H1 (cell line): ENCODE data around the gene ARHGAP24. TPM values are rescaled to one million over a fixed set of nuclear protein-coding genes. Genes with fewer than 3 reads are reported as not detected.

Source experiments
- CTCF ChIA-PET: fragments of 300-600 bp; sonication (Branson Sonifier 250); formaldehyde crosslinking; loops from one replicate; lab custom pipeline; 2021; ENCODE audit not compliant: partially characterized antibody; lab: Charles Lee
- POLR2A ChIA-PET: fragments of 300-600 bp; sonication (Branson Sonifier 250); formaldehyde crosslinking; loops from one replicate; lab custom pipeline; 2021; ENCODE audit warnings: inconsistent platforms; ENCODE audit not compliant: partially characterized antibody; lab: Charles Lee
- DNase-seq, 2 experiments: peaks; one replicate each; pipeline versions ENCODE4 v3.0.0 to v3.0.0-alpha.2; 2010 to 2022; ENCODE audit warnings: low spot score in 2 of 2, low read depth in 1 of 2, mixed read lengths in 1 of 2
- FAIRE-seq: peaks from 2 replicates; lab custom pipeline; 2011; peaks lifted over from hg19 to GRCh38; lab: Jason Lieb, UNC
- H2AFZ ChIP-seq: 2 replicates; pipeline ENCODE4 v1.8.1; 2012; ENCODE audit warnings: low read length, inconsistent platforms
- H2AK5ac ChIP-seq: 2 replicates; pipeline ENCODE4 v1.6.1; 2013; ENCODE audit warnings: low read depth, low read length
- H2BK120ac ChIP-seq: replicated peaks from 2 replicates; pipeline ENCODE3; 2013; ENCODE audit warnings: low read depth, low read length, inconsistent platforms
- H2BK12ac ChIP-seq: 2 replicates; pipeline ENCODE4 v1.6.1; 2013; ENCODE audit warnings: low read depth, low read length
- H2BK15ac ChIP-seq: 2 replicates; pipeline ENCODE4 v1.6.1; 2013; ENCODE audit warnings: low read length
- H2BK20ac ChIP-seq: 2 replicates; pipeline ENCODE4 v1.6.1; 2013; ENCODE audit warnings: low read length
- H2BK5ac ChIP-seq: 2 replicates; pipeline ENCODE4 v1.6.1; 2013; ENCODE audit warnings: low read depth, low read length
- H3K14ac ChIP-seq: 2 replicates; pipeline ENCODE4 v1.6.1; 2013; ENCODE audit warnings: inconsistent platforms; ENCODE audit not compliant: insufficient read length
- H3K18ac ChIP-seq: 2 replicates; pipeline ENCODE4 v1.6.1; 2013; ENCODE audit warnings: low read length; ENCODE audit errors: extremely low read depth
- H3K23ac ChIP-seq: 2 replicates; pipeline ENCODE4 v1.6.1; 2013; ENCODE audit warnings: inconsistent platforms; ENCODE audit not compliant: insufficient read length
- H3K23me2 ChIP-seq: 2 replicates; pipeline ENCODE4 v1.6.1; 2013; ENCODE audit warnings: low read depth, low read length
- H3K27ac ChIP-seq: 2 replicates; pipeline ENCODE4 v1.6.1; 2011; ENCODE audit warnings: low read depth, low read length, inconsistent platforms
- H3K27me3 ChIP-seq, 4 experiments: replicated peaks in 1 of 4; 1 replicate in 1 of 4; 2 replicates in 3 of 4; pipeline versions ENCODE4 v1.6.1 to v1.8.1; 2011 to 2013; ENCODE audit warnings: low read length in 3 of 4, mild to moderate bottlenecking in 3 of 4, inconsistent platforms in 2 of 4, mixed read lengths in 2 of 4, moderate library complexity in 1 of 4; ENCODE audit not compliant: control insufficient read depth in 3 of 4, insufficient read depth in 3 of 4; ENCODE audit errors: extremely low read depth in 1 of 4
- H3K36me3 ChIP-seq, 4 experiments: 2 replicates each; pipeline versions ENCODE4 v1.6.1 to v1.8.1; 2011 to 2013; ENCODE audit warnings: mild to moderate bottlenecking in 4 of 4, low read length in 3 of 4, moderate library complexity in 2 of 4, control low read depth in 1 of 4, inconsistent platforms in 1 of 4; ENCODE audit not compliant: insufficient read depth in 4 of 4, control insufficient read depth in 2 of 4
- H3K4ac ChIP-seq: replicated peaks from 2 replicates; pipeline ENCODE3; 2013; ENCODE audit warnings: low read length, low read depth, mixed read lengths, inconsistent platforms; ENCODE audit not compliant: insufficient read length
- H3K4me1 ChIP-seq, 4 experiments: replicated peaks in 1 of 4; 1 replicate in 1 of 4; 2 replicates in 3 of 4; pipeline versions ENCODE4 v1.6.1 to v1.8.1; 2011 to 2013; ENCODE audit warnings: low read length in 3 of 4, inconsistent platforms in 2 of 4, mixed read lengths in 1 of 4; ENCODE audit not compliant: insufficient read depth in 4 of 4, control insufficient read depth in 3 of 4
- H3K4me2 ChIP-seq, 2 experiments: 2 replicates each; pipeline versions ENCODE4 v1.6.1 to v1.8.1; 2011 to 2013; ENCODE audit warnings: low read depth in 2 of 2, low read length in 2 of 2, control low read depth in 1 of 2, inconsistent platforms in 1 of 2, mild to moderate bottlenecking in 1 of 2; ENCODE audit not compliant: insufficient read depth in 1 of 2
- H3K4me3 ChIP-seq, 4 experiments: fragments of 200-600, 300-600 bp in 1 of 4; sonication (generic), shearing (Covaris generic), sonication (Bioruptor Twin) in 1 of 4; 2 replicates each; pipeline versions ENCODE4 v1.5.1 to v1.8.1; 2011 to 2016; ENCODE audit warnings: low read length in 4 of 4, low read depth in 3 of 4, control low read depth in 2 of 4, inconsistent platforms in 2 of 4, mild to moderate bottlenecking in 2 of 4, mixed read lengths in 1 of 4, moderate library complexity in 1 of 4; ENCODE audit not compliant: insufficient read depth in 2 of 4; ENCODE audit errors: extremely low read depth in 1 of 4
- H3K56ac ChIP-seq: replicated peaks from 2 replicates; pipeline ENCODE3; 2013; ENCODE audit warnings: low read depth, mild to moderate bottlenecking, mixed read lengths, low read length, inconsistent platforms; ENCODE audit not compliant: insufficient read length
- H3K79me1 ChIP-seq: 2 replicates; pipeline ENCODE4 v1.6.1; 2013; ENCODE audit warnings: low read depth, low read length, control low read depth
- H3K79me2 ChIP-seq, 2 experiments: 2 replicates each; pipeline versions ENCODE4 v1.6.1 to v1.8.1; 2012 to 2013; ENCODE audit warnings: low read length in 2 of 2, mild to moderate bottlenecking in 2 of 2, inconsistent platforms in 1 of 2; ENCODE audit not compliant: insufficient read depth in 2 of 2, control insufficient read depth in 1 of 2
- H3K9ac ChIP-seq, 4 experiments: replicated peaks in 1 of 4; 1 replicate in 1 of 4; 2 replicates in 3 of 4; pipeline versions ENCODE4 v1.6.1 to v1.8.1; 2011 to 2013; ENCODE audit warnings: low read depth in 3 of 4, low read length in 3 of 4, control low read depth in 2 of 4, mild to moderate bottlenecking in 2 of 4, moderate library complexity in 2 of 4, inconsistent platforms in 1 of 4; ENCODE audit errors: extremely low read depth in 1 of 4
- H3K9me3 ChIP-seq, 2 experiments: 2 replicates each; pipeline versions ENCODE4 v1.6.1 to v1.8.1; 2012 to 2013; ENCODE audit warnings: mild to moderate bottlenecking in 2 of 2, moderate library complexity in 2 of 2, control low read depth in 1 of 2, inconsistent platforms in 1 of 2, low read depth in 1 of 2, low read length in 1 of 2, mixed read lengths in 1 of 2; ENCODE audit not compliant: insufficient read depth in 2 of 2
- H4K20me1 ChIP-seq, 2 experiments: replicated peaks in 1 of 2; 2 replicates each; pipeline versions ENCODE3 to v1.8.1; 2011 to 2013; ENCODE audit warnings: inconsistent platforms in 2 of 2, low read length in 2 of 2, mild to moderate bottlenecking in 1 of 2; ENCODE audit not compliant: insufficient read depth in 2 of 2, control insufficient read depth in 1 of 2
- H4K5ac ChIP-seq: 2 replicates; pipeline ENCODE4 v1.6.1; 2013; ENCODE audit warnings: low read length, low read depth, mixed read lengths, inconsistent platforms; ENCODE audit not compliant: insufficient read length
- H4K8ac ChIP-seq: 2 replicates; pipeline ENCODE4 v1.8.0; 2013; ENCODE audit warnings: mild to moderate bottlenecking, moderate library complexity, low read length, inconsistent platforms; ENCODE audit not compliant: insufficient read depth; ENCODE audit errors: extremely low read depth
- H4K91ac ChIP-seq: replicated peaks from 2 replicates; pipeline ENCODE3; 2013; ENCODE audit warnings: low read length, mixed read lengths, inconsistent platforms; ENCODE audit not compliant: insufficient read length
- ASH2L ChIP-seq: fragments of 200-600, 300-600 bp; sonication (generic); IDR thresholded peaks from one replicate; pipeline ENCODE4 v1.7.1; 2017; ENCODE audit warnings: low read length
- CBX5 ChIP-seq: fragments of 300-800, 300-1000 bp; sonication (generic); IDR thresholded peaks from 2 replicates; pipeline ENCODE4 v1.7.1; 2016; ENCODE audit warnings: antibody characterized with exemption, low read length, low read depth
- KDM4A ChIP-seq: IDR thresholded peaks from one replicate; pipeline ENCODE4 v1.7.1; 2012; ENCODE audit warnings: low read depth, mild to moderate bottlenecking, moderate library complexity, low read length, inconsistent platforms; ENCODE audit not compliant: severe bottlenecking
- POLR2AphosphoS5 ChIP-seq: IDR thresholded peaks from 2 replicates; pipeline ENCODE4 v1.6.1; 2011; ENCODE audit warnings: low read depth, low read length
- RBBP5 ChIP-seq: IDR thresholded peaks from 2 replicates; pipeline ENCODE4 v1.7.1; 2012; ENCODE audit warnings: low read depth, mild to moderate bottlenecking, inconsistent platforms, low read length, moderate library complexity, borderline replicate concordance
- WGBS, 2 experiments: shearing (Covaris generic) in 1 of 2; methylation state at CpG; one replicate each; pipeline versions ENCODE4 v1.1.6 to v1.1.7; 2013 to 2015; ENCODE audit warnings: low lambda C conversion rate in 2 of 2, mixed read lengths in 2 of 2, inconsistent platforms in 1 of 2, low coverage in 1 of 2, missing lambda C conversion rate in 1 of 2; ENCODE audit not compliant: insufficient replicate concordance in 2 of 2, insufficient coverage in 1 of 2, insufficient read length in 1 of 2; ENCODE audit errors: extremely low coverage in 1 of 2, missing lambda C conversion rate in 1 of 2; 5-methylcytosine and 5-hydroxymethylcytosine counted together
- polyA plus RNA-seq, 7 experiments: library from polyadenylated mRNA; depleted of rRNA in 3 of 7; stranded (reverse) in 5 of 7; unstranded in 2 of 7; fragments of >200 nt in 5 of 7; fragments of 200-250 nt in 2 of 7; gene quantifications; 1 replicate in 5 of 7; 2 replicates in 1 of 7; 4 replicates in 1 of 7; pipeline versions ENCODE4 v1.2.1 to v1.2.3, GENCODE V29; 2011 to 2013; ENCODE audit warnings: missing spikeins in 2 of 7, mixed read lengths in 2 of 7
- total RNA-seq: library from RNA; stranded (reverse); fragmentation: NEBNext Ultra II Directional; extraction: Animal tissue kit (Norgen Biotek cat#: 25700); gene quantifications from 2 replicates; pipeline ENCODE4 v1.2.1, GENCODE V29; 2021

ARHGAP24 gene
- total and polyA plus RNA-seq, 2 of the 8 experiments (the other 6 are each of a cell fraction or from before 2014, with no cell fraction given): 0.08 to 0.50 TPM

DNA sequence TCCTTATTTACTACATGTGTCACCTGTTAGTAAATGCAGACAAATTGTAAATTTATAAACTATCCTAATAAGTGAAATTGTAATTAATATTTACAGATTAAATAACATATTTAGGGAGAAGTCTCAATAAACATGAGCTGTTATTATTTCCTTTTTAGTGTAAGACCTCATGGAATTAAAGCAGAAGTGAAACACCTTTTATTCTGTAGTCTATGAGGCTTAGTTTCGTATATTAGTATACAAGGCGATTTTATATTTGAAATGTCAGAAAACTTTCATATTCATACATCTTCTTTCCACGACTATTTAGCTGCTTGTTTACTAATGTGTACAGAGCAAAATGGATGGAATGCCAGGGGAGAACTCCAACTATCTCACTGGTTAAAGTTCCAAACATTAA is 414.4 kb downstream of the ARHGAP24 start:
- H3K36me3 ChIP-seq: no peaks in the 10 kb centered on the region
- DNase-seq (no peak), FAIRE-seq (no peak)
- no peak overlapping the region for H4K5ac ChIP-seq
- no peak overlapping the region for H3K23ac ChIP-seq
- 82% methylated on average over 3 of the region's 3 CpGs; no CpG with 5 or more reads in 1 of the 2 experiments for WGBS, 2 experiments
- no peak overlapping the region for H2BK12ac ChIP-seq
- POLR2A ChIA-PET: no interaction called here
- H2AFZ ChIP-seq: no peak overlapping the region
- H3K9ac ChIP-seq: no peak overlapping the region
- no peaks in the 10 kb centered on the region for H3K79me1 ChIP-seq
- no peak overlapping the region for H4K8ac ChIP-seq
- TF ChIP-seq KDM4A (no peak), ASH2L (no peak), CBX5 (no peak), POLR2AphosphoS5 (no peak), RBBP5 (no peak)
- no peaks in the 10 kb centered on the region for H3K27me3 ChIP-seq
- H2BK20ac ChIP-seq: no peak overlapping the region
- no peak overlapping the region for H2BK15ac ChIP-seq
- no peak overlapping the region for H3K4me3 ChIP-seq
- no peaks in the 10 kb centered on the region for H3K23me2 ChIP-seq
- H2BK120ac ChIP-seq: no peak overlapping the region
- H4K91ac ChIP-seq: no peak overlapping the region
- CTCF ChIA-PET: no interaction called here
- no peaks in the 10 kb centered on the region for H4K20me1 ChIP-seq
- no peaks in the 10 kb centered on the region for H3K79me2 ChIP-seq
- no peak overlapping the region for H3K4ac ChIP-seq
- H3K4me2 ChIP-seq: no peak overlapping the region
- H3K18ac ChIP-seq: no peak overlapping the region
- no peak overlapping the region for H3K14ac ChIP-seq
- H3K27ac ChIP-seq: no peak overlapping the region
- H3K56ac ChIP-seq: no peak overlapping the region
- no peak overlapping the region for H2AK5ac ChIP-seq
- no peaks in the 10 kb centered on the region for H3K4me1 ChIP-seq
- H3K9me3 ChIP-seq: no peaks in the 10 kb centered on the region
- H2BK5ac ChIP-seq: no peak overlapping the region
